WERI-Rb-1 (cell line): ENCODE data around the gene MRTFA.
"Not testable (repeated sequence)": the region's sequence is repeated elsewhere in the genome, so short reads cannot be mapped to it uniquely, and the experiment has no call there.

Experiments used
- DNase-seq: peaks from one replicate; pipeline ENCODE4 v3.0.0-alpha.2; 2020
- H3K27ac ChIP-seq: fragments of 250-450 bp; sonication (Bioruptor Pico); 2 replicates; pipeline ENCODE4 v1.5.1; 2020; ENCODE audit warnings: mild to moderate bottlenecking, moderate library complexity
- H3K27me3 ChIP-seq: fragments of 250-450 bp; sonication (Bioruptor Pico); 2 replicates; pipeline ENCODE4 v1.5.1; 2021; ENCODE audit warnings: mild to moderate bottlenecking, low read depth, moderate library complexity; ENCODE audit not compliant: insufficient read depth, severe bottlenecking
- H3K36me3 ChIP-seq: fragments of 250-450 bp; sonication (Bioruptor Pico); 2 replicates; pipeline ENCODE4 v1.5.1; 2020; ENCODE audit warnings: mild to moderate bottlenecking, moderate library complexity
- H3K4me3 ChIP-seq: 2 replicates; pipeline ENCODE4 v1.5.1; 2011; ENCODE audit warnings: low read depth, mild to moderate bottlenecking, control low read depth, low read length
- H3K9me3 ChIP-seq: fragments of 250-450 bp; sonication (Bioruptor Pico); 2 replicates; pipeline ENCODE4 v1.5.1; 2021; ENCODE audit warnings: mild to moderate bottlenecking, moderate library complexity; ENCODE audit not compliant: severe bottlenecking
- CTCF ChIP-seq: IDR thresholded peaks from 2 replicates; pipeline ENCODE4 v1.5.1; 2011; ENCODE audit warnings: low read depth, mild to moderate bottlenecking, control low read depth, inconsistent platforms, low read length

The MRTFA gene

GRCh38 chr22:40628354-40629042 lies 8.0 kb downstream of the MRTFA start:
- TF ChIP-seq CTCF, result no peak
- no peak overlapping the region for H3K27ac ChIP-seq
- no peaks in the 10 kb centered on the region for H3K36me3 ChIP-seq
- DNase-seq, result no peak
- H3K9me3 ChIP-seq, result no peaks in the 10 kb centered on the region
- no peaks in the 10 kb centered on the region for H3K27me3 ChIP-seq
- H3K4me3 ChIP-seq, result no peak overlapping the region

DNA sequence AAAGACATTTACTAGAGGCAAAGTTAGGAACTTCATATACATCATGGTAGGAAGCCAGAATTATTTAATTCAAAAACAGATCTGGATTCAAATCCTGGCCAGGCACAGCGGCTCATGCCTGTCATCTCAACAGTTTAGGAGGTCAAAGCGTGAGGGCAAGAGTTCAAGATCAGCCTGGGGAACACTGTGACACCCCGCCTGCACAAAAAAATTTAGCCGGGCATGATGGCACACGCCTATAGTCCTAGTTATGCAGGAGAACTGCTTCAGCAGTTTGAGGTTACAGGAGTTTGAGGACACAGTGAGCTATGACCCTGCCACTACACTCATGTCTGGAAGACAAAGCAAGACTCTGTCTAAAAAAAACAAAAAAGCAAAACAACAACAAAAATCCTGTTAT lies 8.9 kb downstream of the MRTFA start:
- Histone ChIP-seq H3K27ac (no peak overlapping the region), H3K27me3 (no peaks in the 10 kb centered on the region), H3K9me3 (no peaks in the 10 kb centered on the region), H3K36me3 (no peaks in the 10 kb centered on the region), H3K4me3 (no peak overlapping the region)
- TF ChIP-seq CTCF, result no peak
- no peak for DNase-seq

DNA sequence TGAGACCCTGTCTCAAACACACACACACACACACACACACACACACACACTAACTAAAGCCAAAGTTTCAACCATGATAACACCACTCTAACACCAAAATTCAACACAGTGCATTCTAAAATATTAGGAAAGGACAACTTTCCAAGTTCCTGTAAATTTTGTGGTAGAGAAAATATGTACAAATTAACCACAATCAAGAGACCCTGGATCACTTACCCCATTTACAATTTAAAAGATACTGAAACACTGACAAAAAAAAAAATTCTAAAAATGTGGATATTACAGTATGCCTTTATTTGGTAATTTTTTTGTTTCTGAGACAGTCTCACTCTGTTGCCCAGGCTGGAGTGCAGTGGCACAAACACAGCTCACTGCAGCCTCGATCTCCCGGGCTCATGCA lies 9.7 kb downstream of the MRTFA start:
- H3K27me3 ChIP-seq, result no peaks in the 10 kb centered on the region
- no peaks in the 10 kb centered on the region for H3K9me3 ChIP-seq
- H3K36me3 ChIP-seq, result no peaks in the 10 kb centered on the region
- no peak for TF ChIP-seq CTCF
- H3K4me3 ChIP-seq, result no peak overlapping the region
- no peak overlapping the region for H3K27ac ChIP-seq
- no peak for DNase-seq

GRCh38 chr22:40625794-40626193 lies 10.7 kb downstream of the MRTFA start:
- H3K9me3 ChIP-seq, H3K27me3 ChIP-seq, H3K4me3 ChIP-seq, DNase-seq, H3K36me3 ChIP-seq, H3K27ac ChIP-seq: not testable (repeated sequence)

DNA sequence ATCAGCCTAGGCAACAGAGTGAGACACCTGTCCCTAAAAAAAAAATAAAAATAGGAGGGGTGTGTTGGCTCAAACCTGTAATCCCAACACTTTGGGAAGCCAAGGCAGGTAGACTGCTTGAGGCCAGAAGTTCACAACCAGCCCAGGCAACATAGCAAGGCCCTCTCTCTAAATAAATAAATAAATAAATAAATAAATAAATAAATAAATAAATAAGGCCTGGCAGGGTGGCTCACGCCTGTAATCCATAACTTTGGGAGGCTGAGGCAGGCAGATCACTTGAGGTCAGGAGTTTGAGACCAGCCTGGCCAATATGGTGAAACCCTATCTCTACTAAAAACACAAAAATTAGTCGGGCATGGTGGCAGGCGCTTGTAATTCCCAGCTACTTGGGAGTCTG lies 11.2 kb downstream of the MRTFA start:
- H3K9me3 ChIP-seq, H3K36me3 ChIP-seq, DNase-seq, H3K27me3 ChIP-seq, H3K27ac ChIP-seq, H3K4me3 ChIP-seq: not testable (repeated sequence)

- Histone ChIP-seq H3K4me3 (no peak overlapping the region), H3K36me3 (0 out of 2 replicates have a peak, but pooled peaks cover 3% of the 10 kb centered on the region), H3K9me3 (no peaks in the 10 kb centered on the region), H3K27ac (no peak overlapping the region), H3K27me3 (no peaks in the 10 kb centered on the region)
- DNase-seq, result no peak
- no peak for TF ChIP-seq CTCF
Observed at GRCh38 chr22:40624770-40625169, 11.7 kb downstream of the MRTFA start.
